WTC11 (cell line): Measurements from ENCODE around the gene SPHK2. TPM values are rescaled to one million over a fixed set of nuclear protein-coding genes. Genes with fewer than 3 reads are reported as not detected.

Experiments
- ATAC-seq: fragments of 200-7000 bp; cut with Tn5 transposase; 2 replicates; pipeline ENCODE4 v1.10.0; 2021; ENCODE audit warnings: mild to moderate bottlenecking, moderate library complexity
- CTCF ChIA-PET: fragments of 300-600 bp; sonication (Branson Sonifier 250); formaldehyde crosslinking; loops from one replicate; lab custom pipeline; 2021; ENCODE audit warnings: antibody characterized with exemption; lab: Charles Lee
- POLR2A ChIA-PET: fragments of 350-600 bp; sonication (Branson Sonifier 250); formaldehyde crosslinking; loops from one replicate; lab custom pipeline; 2021; ENCODE audit warnings: antibody characterized with exemption; lab: Charles Lee
- DNase-seq: peaks from one replicate; pipeline ENCODE4 v3.0.0; 2021; ENCODE audit warnings: low spot score
- H3K27ac Mint-ChIP-seq: 2 replicates; pipeline ENCODE4 v1.8.0; 2021; ENCODE audit warnings: mixed read lengths
- H3K27me3 Mint-ChIP-seq: 2 replicates; pipeline ENCODE4 v1.8.0; 2021; ENCODE audit warnings: low read depth, mild to moderate bottlenecking, moderate library complexity, mixed read lengths
- H3K36me3 Mint-ChIP-seq: 2 replicates; pipeline ENCODE4 v1.8.0; 2021; ENCODE audit warnings: mixed read lengths
- H3K4me1 Mint-ChIP-seq: 2 replicates; pipeline ENCODE4 v1.8.0; 2022; ENCODE audit warnings: mixed read lengths
- H3K4me3 Mint-ChIP-seq: 2 replicates; pipeline ENCODE4 v1.8.0; 2021; ENCODE audit warnings: mild to moderate bottlenecking, moderate library complexity, mixed read lengths
- H3K9me3 Mint-ChIP-seq: 2 replicates; pipeline ENCODE4 v1.8.0; 2021; ENCODE audit warnings: mixed read lengths
- ATF6 ChIP-seq: sonication (generic); formaldehyde crosslinking; IDR thresholded peaks from 2 replicates; pipeline ENCODE4 v1.8.1; 2023; ENCODE audit warnings: mild to moderate bottlenecking, missing genetic modification reagents
- ESRRA ChIP-seq: sonication (generic); formaldehyde crosslinking; IDR thresholded peaks from 2 replicates; pipeline ENCODE4 v1.8.1; 2022; ENCODE audit warnings: mild to moderate bottlenecking, missing genetic modification reagents, borderline replicate concordance
- NR3C1 ChIP-seq: sonication (generic); formaldehyde crosslinking; conservative IDR thresholded peaks from 2 replicates; pipeline ENCODE4 v1.8.1; 2023; ENCODE audit warnings: low read depth, mild to moderate bottlenecking, missing genetic modification reagents
- OVOL2 ChIP-seq: fragments of 250-450 bp; sonication (Bioruptor Pico); IDR thresholded peaks from 2 replicates; pipeline ENCODE4 v1.9.0; 2021; ENCODE audit warnings: mild to moderate bottlenecking, borderline replicate concordance
- SMAD3 ChIP-seq: sonication (generic); formaldehyde crosslinking; IDR thresholded peaks from 2 replicates; pipeline ENCODE4 v1.8.0; 2022; ENCODE audit warnings: missing genetic modification reagents, mild to moderate bottlenecking, borderline replicate concordance
- ZBTB43 ChIP-seq: sonication (generic); formaldehyde crosslinking; IDR thresholded peaks from 2 replicates; pipeline ENCODE4 v1.8.1; 2023; ENCODE audit warnings: mild to moderate bottlenecking, missing genetic modification reagents
- ZNF121 ChIP-seq: sonication (generic); formaldehyde crosslinking; IDR thresholded peaks from 2 replicates; pipeline ENCODE4 v1.8.0; 2023; ENCODE audit warnings: missing genetic modification reagents
- ZNF232 ChIP-seq: sonication (generic); formaldehyde crosslinking; IDR thresholded peaks from 2 replicates; pipeline ENCODE4 v1.8.0; 2022; ENCODE audit warnings: mild to moderate bottlenecking, missing genetic modification reagents
- ZNF317 ChIP-seq: sonication (generic); formaldehyde crosslinking; IDR thresholded peaks from 2 replicates; pipeline ENCODE4 v1.8.1; 2023; ENCODE audit warnings: low read depth, mild to moderate bottlenecking, moderate library complexity, missing genetic modification reagents, borderline replicate concordance
- ZNF423 ChIP-seq: fragments of 250-450 bp; sonication (Bioruptor Pico); IDR thresholded peaks from 2 replicates; pipeline ENCODE4 v2.1.2; 2022; ENCODE audit warnings: mild to moderate bottlenecking, moderate library complexity
- ZNF532 ChIP-seq: fragments of 250-450 bp; sonication (Bioruptor Pico); IDR thresholded peaks from 2 replicates; pipeline ENCODE4 v1.9.0; 2021; ENCODE audit warnings: mild to moderate bottlenecking, borderline replicate concordance
- total RNA-seq: library from RNA; stranded (reverse); gene quantifications from 3 replicates; pipeline ENCODE4 v1.2.3, GENCODE V29; 2021
- TF ChIP-seq, protein P1 (sequence below): fragments of 250-450 bp; sonication (Bioruptor Pico); conservative IDR thresholded peaks from 2 replicates; pipeline ENCODE4 v1.9.0; 2021; ENCODE audit warnings: mild to moderate bottlenecking
- TF ChIP-seq, protein P2 (sequence below): fragments of 200-600 bp; IDR thresholded peaks from 2 replicates; pipeline ENCODE4 v1.8.0; 2022; ENCODE audit warnings: antibody characterized with exemption
- TF ChIP-seq, protein P3 (sequence below): fragments of 250-450 bp; sonication (Bioruptor Pico); IDR thresholded peaks from 2 replicates; pipeline ENCODE4 v1.9.0; 2021; ENCODE audit warnings: moderate library complexity, mild to moderate bottlenecking, inconsistent platforms, borderline replicate concordance
- TF ChIP-seq, protein P4 (sequence below): sonication (generic); formaldehyde crosslinking; IDR thresholded peaks from 2 replicates; pipeline ENCODE4 v1.8.0; 2022; ENCODE audit warnings: mild to moderate bottlenecking, missing genetic modification reagents
- TF ChIP-seq, protein P5 (sequence below): sonication (generic); formaldehyde crosslinking; IDR thresholded peaks from 2 replicates; pipeline ENCODE4 v1.8.0; 2022; ENCODE audit warnings: mild to moderate bottlenecking, missing genetic modification reagents

Gene SPHK2
- total RNA-seq, 1 experiment from 2014 or later, result 64.6 TPM

DNA sequence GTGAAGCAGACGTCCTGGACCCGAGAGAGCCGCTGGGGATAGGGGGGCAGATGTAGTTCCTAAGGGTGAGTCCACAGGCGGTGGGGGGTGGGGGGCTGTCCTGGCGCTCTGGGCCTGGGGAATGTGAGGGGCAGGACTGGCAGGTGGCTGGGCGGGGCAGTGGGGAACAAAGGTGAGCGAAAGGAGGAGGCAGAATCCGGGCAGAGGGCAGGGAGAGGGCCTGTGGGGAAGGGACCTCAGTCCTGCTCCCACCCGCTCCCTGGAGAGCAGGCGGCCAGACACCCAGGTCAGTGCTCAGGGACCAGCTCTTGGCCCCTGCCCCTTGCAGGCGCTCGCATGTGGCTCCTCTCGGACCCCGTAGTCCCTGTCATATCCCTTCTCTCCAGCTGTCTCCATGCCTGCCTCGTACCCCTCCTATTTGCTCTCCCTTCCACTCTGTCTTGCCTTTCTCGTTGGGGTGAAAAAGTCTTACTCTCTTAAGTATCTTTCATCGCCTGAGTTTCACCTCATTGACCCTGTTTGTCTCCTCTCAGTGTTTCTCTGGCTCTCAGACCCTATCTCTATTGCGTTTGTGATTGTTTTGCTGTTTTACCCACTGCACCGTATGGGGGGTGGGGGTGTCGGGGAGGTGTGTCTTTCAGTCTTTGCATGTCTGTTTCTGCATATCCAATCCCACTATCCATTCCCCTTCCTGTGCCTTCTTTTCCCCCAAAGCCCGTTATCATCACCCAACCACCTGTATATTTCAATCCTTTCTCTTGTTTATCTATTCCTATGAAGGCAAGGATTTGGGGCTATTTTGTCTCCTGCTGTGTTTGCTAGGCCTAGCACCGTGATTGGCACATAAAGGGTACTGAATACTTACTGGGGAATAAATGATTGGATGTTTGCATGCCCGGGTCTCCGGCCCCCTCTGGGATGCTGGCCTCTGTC is 5.8 kb downstream of the SPHK2 start:
- DNase-seq, result no peak
- POLR2A ChIA-PET, result interaction anchor here (1.4 to 1.8 kb wide), 2 partner anchors 10 to 20 kb away, joined by 3 to 16 read pairs; partner anchors contain the start of gene FAM83E
- peak overlapping the region; percentile 73 for H3K4me3 Mint-ChIP-seq

DNA sequence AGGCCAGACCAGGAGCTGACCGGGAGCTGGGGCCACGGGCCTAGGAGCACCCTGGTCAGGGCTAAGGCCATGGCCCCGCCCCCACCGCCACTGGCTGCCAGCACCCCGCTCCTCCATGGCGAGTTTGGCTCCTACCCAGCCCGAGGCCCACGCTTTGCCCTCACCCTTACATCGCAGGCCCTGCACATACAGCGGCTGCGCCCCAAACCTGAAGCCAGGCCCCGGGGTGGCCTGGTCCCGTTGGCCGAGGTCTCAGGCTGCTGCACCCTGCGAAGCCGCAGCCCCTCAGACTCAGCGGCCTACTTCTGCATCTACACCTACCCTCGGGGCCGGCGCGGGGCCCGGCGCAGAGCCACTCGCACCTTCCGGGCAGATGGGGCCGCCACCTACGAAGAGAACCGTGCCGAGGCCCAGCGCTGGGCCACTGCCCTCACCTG is 6.6 kb downstream of the SPHK2 start:
- ChIA-PET POLR2A (interaction anchor here (0.7 to 1.4 kb wide), 2 partner anchors 19 to 293 kb away, joined by 3 to 4 read pairs; no protein-coding TSS in a partner anchor), CTCF (no interaction called here)
- Mint-ChIP-seq H3K9me3 (no peaks in the 10 kb centered on the region), H3K27me3 (no peaks in the 10 kb centered on the region; the same call in 1 of the 2 replicates), H3K4me1 (peaks cover 20% of the 10 kb centered on the region), H3K27ac (no peak overlapping the region), H3K4me3 (peak overlapping the region; percentile 73), H3K36me3 (peaks cover 4% of the 10 kb centered on the region; the same call in 1 of the 2 replicates)
- ATAC-seq, result no peak
- DNase-seq, result no peak
- TF ChIP-seq, protein P1, sequence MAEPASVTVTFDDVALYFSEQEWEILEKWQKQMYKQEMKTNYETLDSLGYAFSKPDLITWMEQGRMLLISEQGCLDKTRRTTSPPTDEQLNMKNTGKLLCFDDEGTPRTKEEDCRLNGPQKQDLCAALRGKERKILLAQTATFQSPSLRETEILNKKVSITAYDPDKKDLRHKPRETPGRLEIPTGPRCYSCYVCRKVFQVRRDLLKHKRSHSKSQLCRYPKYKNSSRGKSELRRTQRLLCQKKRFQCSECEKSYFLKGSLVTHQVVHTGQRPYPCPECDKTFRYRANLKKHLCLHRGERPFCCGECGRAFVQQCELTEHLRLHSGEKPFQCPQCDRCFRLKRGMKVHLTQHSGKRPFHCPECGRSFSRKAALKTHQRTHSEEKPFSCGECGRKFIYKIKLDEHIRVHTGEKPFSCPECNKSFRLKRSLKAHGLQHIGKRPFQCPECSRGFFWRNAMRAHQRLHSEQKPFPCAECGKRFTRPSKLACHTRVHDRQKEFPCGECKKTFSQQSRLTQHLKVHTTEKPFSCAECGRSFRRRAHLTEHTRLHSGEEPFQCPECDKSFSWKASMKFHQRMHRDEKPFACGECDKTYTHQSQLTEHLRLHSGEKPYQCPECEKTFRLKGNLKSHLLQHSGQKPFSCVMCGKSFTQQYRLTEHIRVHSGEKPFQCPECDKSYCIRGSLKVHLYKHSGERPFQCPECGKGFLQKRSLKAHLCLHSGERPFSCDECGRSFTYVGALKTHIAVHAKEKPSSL (CRISPR knock-in tag), result no peak
- TF ChIP-seq ESRRA (CRISPR knock-in tag), result no peak
- TF ChIP-seq ZNF532 (CRISPR knock-in tag), result no peak
- TF ChIP-seq, protein P2, sequence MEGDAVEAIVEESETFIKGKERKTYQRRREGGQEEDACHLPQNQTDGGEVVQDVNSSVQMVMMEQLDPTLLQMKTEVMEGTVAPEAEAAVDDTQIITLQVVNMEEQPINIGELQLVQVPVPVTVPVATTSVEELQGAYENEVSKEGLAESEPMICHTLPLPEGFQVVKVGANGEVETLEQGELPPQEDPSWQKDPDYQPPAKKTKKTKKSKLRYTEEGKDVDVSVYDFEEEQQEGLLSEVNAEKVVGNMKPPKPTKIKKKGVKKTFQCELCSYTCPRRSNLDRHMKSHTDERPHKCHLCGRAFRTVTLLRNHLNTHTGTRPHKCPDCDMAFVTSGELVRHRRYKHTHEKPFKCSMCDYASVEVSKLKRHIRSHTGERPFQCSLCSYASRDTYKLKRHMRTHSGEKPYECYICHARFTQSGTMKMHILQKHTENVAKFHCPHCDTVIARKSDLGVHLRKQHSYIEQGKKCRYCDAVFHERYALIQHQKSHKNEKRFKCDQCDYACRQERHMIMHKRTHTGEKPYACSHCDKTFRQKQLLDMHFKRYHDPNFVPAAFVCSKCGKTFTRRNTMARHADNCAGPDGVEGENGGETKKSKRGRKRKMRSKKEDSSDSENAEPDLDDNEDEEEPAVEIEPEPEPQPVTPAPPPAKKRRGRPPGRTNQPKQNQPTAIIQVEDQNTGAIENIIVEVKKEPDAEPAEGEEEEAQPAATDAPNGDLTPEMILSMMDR, result no peak
- TF ChIP-seq NR3C1, result no peak
- TF ChIP-seq ATF6 (CRISPR knock-in tag), result no peak
- TF ChIP-seq, protein P3, sequence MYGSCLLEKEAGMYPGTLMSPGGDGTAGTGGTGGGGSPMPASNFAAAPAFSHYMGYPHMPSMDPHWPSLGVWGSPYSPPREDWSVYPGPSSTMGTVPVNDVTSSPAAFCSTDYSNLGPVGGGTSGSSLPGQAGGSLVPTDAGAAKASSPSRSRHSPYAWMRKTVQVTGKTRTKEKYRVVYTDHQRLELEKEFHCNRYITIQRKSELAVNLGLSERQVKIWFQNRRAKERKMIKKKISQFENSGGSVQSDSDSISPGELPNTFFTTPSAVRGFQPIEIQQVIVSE (CRISPR knock-in tag), result no peak

More for the DNA sequence above, 5.8 kb downstream of the SPHK2 start:
- peak overlapping the region; percentile 79 for H3K27ac Mint-ChIP-seq
- TF ChIP-seq, protein P4, sequence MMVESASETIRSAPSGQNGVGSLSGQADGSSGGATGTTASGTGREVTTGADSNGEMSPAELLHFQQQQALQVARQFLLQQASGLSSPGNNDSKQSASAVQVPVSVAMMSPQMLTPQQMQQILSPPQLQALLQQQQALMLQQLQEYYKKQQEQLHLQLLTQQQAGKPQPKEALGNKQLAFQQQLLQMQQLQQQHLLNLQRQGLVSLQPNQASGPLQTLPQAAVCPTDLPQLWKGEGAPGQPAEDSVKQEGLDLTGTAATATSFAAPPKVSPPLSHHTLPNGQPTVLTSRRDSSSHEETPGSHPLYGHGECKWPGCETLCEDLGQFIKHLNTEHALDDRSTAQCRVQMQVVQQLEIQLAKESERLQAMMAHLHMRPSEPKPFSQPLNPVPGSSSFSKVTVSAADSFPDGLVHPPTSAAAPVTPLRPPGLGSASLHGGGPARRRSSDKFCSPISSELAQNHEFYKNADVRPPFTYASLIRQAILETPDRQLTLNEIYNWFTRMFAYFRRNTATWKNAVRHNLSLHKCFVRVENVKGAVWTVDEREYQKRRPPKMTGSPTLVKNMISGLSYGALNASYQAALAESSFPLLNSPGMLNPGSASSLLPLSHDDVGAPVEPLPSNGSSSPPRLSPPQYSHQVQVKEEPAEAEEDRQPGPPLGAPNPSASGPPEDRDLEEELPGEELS (CRISPR knock-in tag), result no peak
- TF ChIP-seq OVOL2, result no peak
- no peak for TF ChIP-seq ZBTB43 (CRISPR knock-in tag)
- TF ChIP-seq, protein P5, sequence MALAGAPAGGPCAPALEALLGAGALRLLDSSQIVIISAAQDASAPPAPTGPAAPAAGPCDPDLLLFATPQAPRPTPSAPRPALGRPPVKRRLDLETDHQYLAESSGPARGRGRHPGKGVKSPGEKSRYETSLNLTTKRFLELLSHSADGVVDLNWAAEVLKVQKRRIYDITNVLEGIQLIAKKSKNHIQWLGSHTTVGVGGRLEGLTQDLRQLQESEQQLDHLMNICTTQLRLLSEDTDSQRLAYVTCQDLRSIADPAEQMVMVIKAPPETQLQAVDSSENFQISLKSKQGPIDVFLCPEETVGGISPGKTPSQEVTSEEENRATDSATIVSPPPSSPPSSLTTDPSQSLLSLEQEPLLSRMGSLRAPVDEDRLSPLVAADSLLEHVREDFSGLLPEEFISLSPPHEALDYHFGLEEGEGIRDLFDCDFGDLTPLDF, result no peak
- no peak for TF ChIP-seq ZNF121 (CRISPR knock-in tag)
- no peak for TF ChIP-seq ZNF423
- no peak for TF ChIP-seq SMAD3 (CRISPR knock-in tag)
- no peak for TF ChIP-seq ZNF232 (CRISPR knock-in tag)
- no peak for TF ChIP-seq ZNF317 (CRISPR knock-in tag)
- H3K4me1 Mint-ChIP-seq, result peaks cover 21% of the 10 kb centered on the region
- CTCF ChIA-PET, result no interaction called here
- peaks cover 4% of the 10 kb centered on the region; the same call in 1 of the 2 replicates for H3K36me3 Mint-ChIP-seq
- ATAC-seq, result peak; percentile 5
- no peaks in the 10 kb centered on the region for H3K9me3 Mint-ChIP-seq
- H3K27me3 Mint-ChIP-seq, result no peaks in the 10 kb centered on the region; the same call in 1 of the 2 replicates
